ENCODE results near the gene NYAP2. TPM values are rescaled to one million over a fixed set of nuclear protein-coding genes. Genes with fewer than 3 reads are reported as not detected.

Gene NYAP2
- polyA plus RNA-seq, 2 donors: 0.08 to 0.09 TPM

DNA sequence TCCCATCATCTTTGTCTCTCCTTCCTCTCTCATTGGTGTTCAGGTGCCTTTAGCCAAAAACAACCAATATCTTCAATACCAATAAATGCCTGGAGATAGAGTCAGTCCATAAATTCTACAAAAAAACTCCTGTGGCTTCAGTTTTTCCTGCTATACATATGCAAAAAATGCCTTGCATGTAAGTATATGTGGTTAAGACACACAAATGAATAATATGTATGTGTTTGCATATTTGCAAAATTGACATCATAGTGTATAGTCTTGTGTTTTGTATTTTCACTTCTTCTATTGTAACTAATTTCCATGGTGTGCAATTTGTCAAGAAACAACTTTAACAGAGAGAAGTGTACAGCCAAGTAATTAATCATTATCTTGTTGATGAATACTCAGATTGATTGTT is 115.5 kb downstream of the NYAP2 start:
- Histone ChIP-seq H3K4me1 (ENCODE audit: control insufficient read depth in 2 of 2, insufficient read depth in 2 of 2, low read length in 1 of 2) (no peaks in the 10 kb centered on the region), H3K27ac (ENCODE audit: low read depth in 2 of 2, low read length in 1 of 2) (no peak overlapping the region), H3K4me3 (ENCODE audit: low read depth in 1 of 2, low read length in 2 of 2) (no peak overlapping the region), H3K9me3 (ENCODE audit: control insufficient read depth in 2 of 2, insufficient read depth in 1 of 2, low read depth in 1 of 2, low read length in 1 of 2) (no peaks in the 10 kb centered on the region), H3K36me3 (ENCODE audit: control insufficient read depth in 2 of 2, insufficient read depth in 2 of 2, low read length in 1 of 2) (no peaks in the 10 kb centered on the region), H3K27me3 (ENCODE audit: control insufficient read depth in 1 of 2, insufficient read depth in 2 of 2, low read length in 2 of 2) (no peaks in the 10 kb centered on the region)

- Histone ChIP-seq H3K27me3 (ENCODE audit: control insufficient read depth in 1 of 2, insufficient read depth in 2 of 2, low read length in 2 of 2) (no peaks in the 10 kb centered on the region), H3K9me3 (ENCODE audit: control insufficient read depth in 2 of 2, insufficient read depth in 1 of 2, low read depth in 1 of 2, low read length in 1 of 2) (no peaks in the 10 kb centered on the region)
- 76 to 77% methylated on average over 4 of the region's 4 CpGs for WGBS, 2 donors
Measured at GRCh38 chr2:225526760-225527390, 127.4 kb downstream of the NYAP2 start.

DNA sequence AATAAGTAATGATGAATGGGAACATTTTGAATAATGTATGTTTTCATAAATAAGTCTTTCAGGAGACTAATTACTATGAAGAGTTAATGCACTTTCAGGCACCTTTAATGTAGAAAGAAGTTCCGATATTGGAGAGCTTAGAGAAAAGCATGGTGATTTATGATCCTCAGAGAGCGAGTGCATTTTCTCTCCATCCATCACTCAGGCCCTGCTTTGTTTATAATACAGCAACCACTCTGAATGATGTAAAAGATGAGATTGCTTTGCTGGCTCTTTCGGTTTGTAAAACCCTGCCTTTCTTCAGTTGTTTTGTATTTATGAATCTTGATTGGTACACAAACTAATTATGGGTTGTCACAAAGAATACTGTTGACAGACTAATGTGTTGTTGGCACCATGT is 132.0 kb downstream of the NYAP2 start:
- 31 to 44% methylated on average over 3 of the region's 3 CpGs for WGBS, 2 donors
- Histone ChIP-seq H3K36me3 (ENCODE audit: control insufficient read depth in 2 of 2, insufficient read depth in 2 of 2, low read length in 1 of 2) (no peaks in the 10 kb centered on the region), H3K4me1 (ENCODE audit: control insufficient read depth in 2 of 2, insufficient read depth in 2 of 2, low read length in 1 of 2) (no peaks in the 10 kb centered on the region), H3K9me3 (ENCODE audit: control insufficient read depth in 2 of 2, insufficient read depth in 1 of 2, low read depth in 1 of 2, low read length in 1 of 2) (no peaks in the 10 kb centered on the region), H3K4me3 (ENCODE audit: low read depth in 1 of 2, low read length in 2 of 2) (no peak overlapping the region), H3K27ac (ENCODE audit: low read depth in 2 of 2, low read length in 1 of 2) (no peak overlapping the region), H3K27me3 (ENCODE audit: control insufficient read depth in 1 of 2, insufficient read depth in 2 of 2, low read length in 2 of 2) (no peaks in the 10 kb centered on the region)

More at GRCh38 chr2:225526760-225527390, 127.4 kb downstream of the NYAP2 start:
- Histone ChIP-seq H3K27ac (ENCODE audit: low read depth in 2 of 2, low read length in 1 of 2) (no peak overlapping the region), H3K36me3 (ENCODE audit: control insufficient read depth in 2 of 2, insufficient read depth in 2 of 2, low read length in 1 of 2) (no peaks in the 10 kb centered on the region), H3K4me1 (ENCODE audit: control insufficient read depth in 2 of 2, insufficient read depth in 2 of 2, low read length in 1 of 2) (no peaks in the 10 kb centered on the region), H3K4me3 (ENCODE audit: low read depth in 1 of 2, low read length in 2 of 2) (no peak overlapping the region)

DNA sequence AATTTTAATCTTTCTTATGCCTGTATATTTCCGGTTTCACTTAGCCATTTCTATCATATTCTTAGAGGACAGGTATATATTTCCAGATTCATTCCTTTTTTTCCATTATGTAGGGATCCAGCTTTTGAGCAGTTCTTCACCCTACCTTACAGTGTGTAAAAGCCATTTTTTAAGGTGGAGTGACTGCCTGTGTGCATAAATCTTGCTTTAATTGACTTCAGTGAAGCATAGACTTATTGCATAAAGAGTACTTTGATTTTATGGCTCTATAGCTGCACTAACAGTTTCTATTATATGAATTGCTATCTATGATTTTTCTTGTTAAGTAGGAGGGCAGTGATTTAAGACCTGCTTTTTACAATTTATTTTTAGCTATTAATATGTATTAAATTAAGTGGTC is 132.6 kb downstream of the NYAP2 start:
- no peaks in the 10 kb centered on the region for H3K27me3 ChIP-seq (ENCODE audit: control insufficient read depth in 1 of 2, insufficient read depth in 2 of 2, low read length in 2 of 2)
- no peaks in the 10 kb centered on the region for H3K4me1 ChIP-seq (ENCODE audit: control insufficient read depth in 2 of 2, insufficient read depth in 2 of 2, low read length in 1 of 2)
- 79 to 80% methylated on average over 1 of the region's 1 CpG for WGBS, 2 donors
- no peaks in the 10 kb centered on the region for H3K9me3 ChIP-seq (ENCODE audit: control insufficient read depth in 2 of 2, insufficient read depth in 1 of 2, low read depth in 1 of 2, low read length in 1 of 2)
- no peak overlapping the region for H3K27ac ChIP-seq (ENCODE audit: low read depth in 2 of 2, low read length in 1 of 2)
- no peaks in the 10 kb centered on the region for H3K36me3 ChIP-seq (ENCODE audit: control insufficient read depth in 2 of 2, insufficient read depth in 2 of 2, low read length in 1 of 2)
- H3K4me3 ChIP-seq (ENCODE audit: low read depth in 1 of 2, low read length in 2 of 2): no peak overlapping the region

DNA sequence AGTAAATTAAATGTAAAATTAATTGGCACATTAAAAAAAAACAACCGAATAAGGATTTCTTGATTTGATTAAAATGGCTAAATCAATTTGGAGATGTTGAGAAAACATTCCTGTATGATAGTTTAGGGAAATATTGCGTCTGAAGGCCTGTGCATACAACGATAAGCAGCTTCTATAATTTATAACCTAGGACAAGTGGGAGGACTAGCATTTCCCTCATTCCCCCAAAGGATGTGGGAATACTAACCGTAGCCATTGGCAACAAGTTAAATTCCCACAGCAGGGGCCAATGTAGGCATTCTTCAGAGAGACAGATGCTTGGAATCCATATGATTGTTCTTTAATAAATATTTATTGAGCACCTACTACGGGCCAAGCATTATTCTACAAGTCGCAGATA is 134.5 kb downstream of the NYAP2 start:
- H3K4me3 ChIP-seq (ENCODE audit: low read depth in 1 of 2, low read length in 2 of 2): no peak overlapping the region
- WGBS, 2 donors: 66 to 72% methylated on average over 6 of the region's 6 CpGs

GRCh38 chr2:225534697-225535096 is 135.2 kb downstream of the NYAP2 start:
- Histone ChIP-seq H3K9me3 (ENCODE audit: control insufficient read depth in 2 of 2, insufficient read depth in 1 of 2, low read depth in 1 of 2, low read length in 1 of 2) (no peaks in the 10 kb centered on the region), H3K4me3 (ENCODE audit: low read depth in 1 of 2, low read length in 2 of 2) (no peak overlapping the region), H3K36me3 (ENCODE audit: control insufficient read depth in 2 of 2, insufficient read depth in 2 of 2, low read length in 1 of 2) (no peaks in the 10 kb centered on the region), H3K27me3 (ENCODE audit: control insufficient read depth in 1 of 2, insufficient read depth in 2 of 2, low read length in 2 of 2) (no peaks in the 10 kb centered on the region), H3K27ac (ENCODE audit: low read depth in 2 of 2, low read length in 1 of 2) (no peak overlapping the region), H3K4me1 (ENCODE audit: control insufficient read depth in 2 of 2, insufficient read depth in 2 of 2, low read length in 1 of 2) (no peaks in the 10 kb centered on the region)
- 82 to 86% methylated on average over 4 of the region's 4 CpGs for WGBS, 2 donors

More for the DNA sequence above, 134.5 kb downstream of the NYAP2 start:
- Histone ChIP-seq H3K36me3 (ENCODE audit: control insufficient read depth in 2 of 2, insufficient read depth in 2 of 2, low read length in 1 of 2) (no peaks in the 10 kb centered on the region), H3K27ac (ENCODE audit: low read depth in 2 of 2, low read length in 1 of 2) (no peak overlapping the region), H3K27me3 (ENCODE audit: control insufficient read depth in 1 of 2, insufficient read depth in 2 of 2, low read length in 2 of 2) (no peaks in the 10 kb centered on the region), H3K4me1 (ENCODE audit: control insufficient read depth in 2 of 2, insufficient read depth in 2 of 2, low read length in 1 of 2) (no peaks in the 10 kb centered on the region), H3K9me3 (ENCODE audit: control insufficient read depth in 2 of 2, insufficient read depth in 1 of 2, low read depth in 1 of 2, low read length in 1 of 2) (no peaks in the 10 kb centered on the region)

GRCh38 chr2:225536036-225536435 is 136.5 kb downstream of the NYAP2 start:
- WGBS, 2 donors: 90 to 94% methylated on average over 2 of the region's 2 CpGs
- Histone ChIP-seq H3K36me3 (ENCODE audit: control insufficient read depth in 2 of 2, insufficient read depth in 2 of 2, low read length in 1 of 2) (no peaks in the 10 kb centered on the region), H3K4me1 (ENCODE audit: control insufficient read depth in 2 of 2, insufficient read depth in 2 of 2, low read length in 1 of 2) (no peaks in the 10 kb centered on the region), H3K4me3 (ENCODE audit: low read depth in 1 of 2, low read length in 2 of 2) (no peak overlapping the region), H3K27ac (ENCODE audit: low read depth in 2 of 2, low read length in 1 of 2) (no peak overlapping the region), H3K9me3 (ENCODE audit: control insufficient read depth in 2 of 2, insufficient read depth in 1 of 2, low read depth in 1 of 2, low read length in 1 of 2) (no peaks in the 10 kb centered on the region), H3K27me3 (ENCODE audit: control insufficient read depth in 1 of 2, insufficient read depth in 2 of 2, low read length in 2 of 2) (no peaks in the 10 kb centered on the region)

- Histone ChIP-seq H3K36me3 (ENCODE audit: control insufficient read depth in 2 of 2, insufficient read depth in 2 of 2, low read length in 1 of 2) (no peaks in the 10 kb centered on the region), H3K27me3 (ENCODE audit: control insufficient read depth in 1 of 2, insufficient read depth in 2 of 2, low read length in 2 of 2) (no peaks in the 10 kb centered on the region), H3K4me3 (ENCODE audit: low read depth in 1 of 2, low read length in 2 of 2) (no peak overlapping the region), H3K4me1 (ENCODE audit: control insufficient read depth in 2 of 2, insufficient read depth in 2 of 2, low read length in 1 of 2) (no peaks in the 10 kb centered on the region), H3K27ac (ENCODE audit: low read depth in 2 of 2, low read length in 1 of 2) (no peak overlapping the region), H3K9me3 (ENCODE audit: control insufficient read depth in 2 of 2, insufficient read depth in 1 of 2, low read depth in 1 of 2, low read length in 1 of 2) (peaks cover 0 to 3% of the 10 kb centered on the region in 2 donors)
- WGBS, 2 donors: 50 to 56% methylated on average over 2 of the region's 2 CpGs
Measured at GRCh38 chr2:225543626-225544025, 144.1 kb downstream of the NYAP2 start.

- H3K27me3 ChIP-seq (ENCODE audit: control insufficient read depth in 1 of 2, insufficient read depth in 2 of 2, low read length in 2 of 2): no peaks in the 10 kb centered on the region
- H3K4me1 ChIP-seq (ENCODE audit: control insufficient read depth in 2 of 2, insufficient read depth in 2 of 2, low read length in 1 of 2): no peaks in the 10 kb centered on the region
- no peaks in the 10 kb centered on the region for H3K36me3 ChIP-seq (ENCODE audit: control insufficient read depth in 2 of 2, insufficient read depth in 2 of 2, low read length in 1 of 2)
- no peak overlapping the region for H3K4me3 ChIP-seq (ENCODE audit: low read depth in 1 of 2, low read length in 2 of 2)
- H3K9me3 ChIP-seq (ENCODE audit: control insufficient read depth in 2 of 2, insufficient read depth in 1 of 2, low read depth in 1 of 2, low read length in 1 of 2): no peaks in the 10 kb centered on the region
- no peak overlapping the region for H3K27ac ChIP-seq (ENCODE audit: low read depth in 2 of 2, low read length in 1 of 2)
Measured at GRCh38 chr2:225556461-225556860, 157.0 kb downstream of the NYAP2 start.

DNA sequence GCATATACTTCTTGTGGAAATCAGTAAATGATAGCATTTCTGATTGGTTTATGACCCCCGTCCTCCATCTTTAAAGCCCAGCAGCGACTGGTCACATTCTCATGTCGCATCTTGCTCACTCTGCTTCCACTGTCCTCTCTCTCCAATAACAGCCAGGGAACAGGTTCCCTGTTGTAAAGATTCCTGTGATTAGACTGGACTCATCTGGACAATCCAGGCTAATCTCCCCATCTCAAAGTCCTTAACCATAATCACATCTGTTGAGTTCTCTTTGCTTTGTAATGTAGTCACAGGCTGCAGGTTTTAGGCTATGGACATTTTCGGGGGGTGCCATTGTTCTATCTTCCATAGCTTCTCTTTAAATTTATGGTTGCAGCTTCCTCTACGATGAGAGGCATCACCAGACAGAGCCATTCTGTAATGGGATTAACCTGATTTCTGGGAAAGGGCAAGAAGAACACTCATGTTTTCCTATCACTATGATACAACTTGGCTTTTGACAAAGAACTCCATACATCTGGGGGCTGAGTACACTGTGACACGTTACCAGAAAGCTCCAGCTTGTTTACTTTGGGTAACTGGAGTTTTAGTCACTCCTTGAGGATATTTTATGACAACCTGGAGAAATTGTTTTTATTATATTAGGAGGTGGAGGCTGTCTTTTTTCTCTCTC is 159.0 kb downstream of the NYAP2 start:
- no peaks in the 10 kb centered on the region for H3K9me3 ChIP-seq (ENCODE audit: control insufficient read depth in 2 of 2, insufficient read depth in 1 of 2, low read depth in 1 of 2, low read length in 1 of 2)
- 69 to 70% methylated on average over 6 of the region's 6 CpGs for WGBS, 2 donors
- no peaks in the 10 kb centered on the region for H3K4me1 ChIP-seq (ENCODE audit: control insufficient read depth in 2 of 2, insufficient read depth in 2 of 2, low read length in 1 of 2)
- H3K4me3 ChIP-seq (ENCODE audit: low read depth in 1 of 2, low read length in 2 of 2): no peak overlapping the region
- H3K27ac ChIP-seq (ENCODE audit: low read depth in 2 of 2, low read length in 1 of 2): no peak overlapping the region
- no peaks in the 10 kb centered on the region for H3K36me3 ChIP-seq (ENCODE audit: control insufficient read depth in 2 of 2, insufficient read depth in 2 of 2, low read length in 1 of 2)
- no peaks in the 10 kb centered on the region for H3K27me3 ChIP-seq (ENCODE audit: control insufficient read depth in 1 of 2, insufficient read depth in 2 of 2, low read length in 2 of 2)

All from esophagus (tissue), 2 donors.